Left lung (tissue), 10 donors: ENCODE data around the gene ITK. TPM values are rescaled to one million over a fixed set of nuclear protein-coding genes. Genes with fewer than 3 reads are reported as not detected.

Experiments used
- ATAC-seq: fragments of 200-7000 bp; cut with Tn5 transposase; one replicate; pipeline ENCODE4 v1.9.1; 2020; ENCODE audit warnings: moderate library complexity
- DNase-seq, 4 donors: peaks; one replicate each; pipeline ENCODE4 v3.0.0-alpha.2; 2013 to 2020
- H3K27ac ChIP-seq, 2 donors: fragments of 200-600 bp; sonication (generic) in 1 of 2; one replicate each; pipeline versions ENCODE4 v1.5.0 to v1.8.0; 2020 to 2021
- H3K27me3 ChIP-seq, 2 donors: fragments of 200-600 bp; sonication (generic) in 1 of 2; one replicate each; pipeline versions ENCODE4 v1.5.0 to v1.8.0; 2020 to 2021
- H3K36me3 ChIP-seq, 2 donors: fragments of 200-600 bp; sonication (generic) in 1 of 2; one replicate each; pipeline versions ENCODE4 v1.5.0 to v1.8.0; 2020 to 2021
- H3K4me1 ChIP-seq, 2 donors: fragments of 200-600 bp; one replicate each; pipeline ENCODE4 v1.8.0; 2021
- H3K4me3 ChIP-seq, 2 donors: fragments of 200-600 bp; sonication (generic) in 1 of 2; one replicate each; pipeline versions ENCODE4 v1.5.0 to v1.8.0; 2020 to 2021; ENCODE audit warnings: mild to moderate bottlenecking in 1 of 2
- H3K9me3 ChIP-seq, 2 donors: fragments of 200-600 bp; sonication (generic) in 1 of 2; one replicate each; pipeline versions ENCODE4 v1.5.0 to v1.8.0; 2020 to 2021
- CTCF ChIP-seq, 2 donors: fragments of 200-600 bp; sonication (generic) in 1 of 2; IDR thresholded peaks; one replicate each; pipeline versions ENCODE4 v1.5.0 to v1.8.0; 2021; ENCODE audit warnings: antibody characterized with exemption in 2 of 2
- intact Hi-C, 2 donors: fragments of 100-400 bp; cut with DNase I; formaldehyde crosslinking; loops; one replicate each; pipeline versions ENCODE4 v1.11.2 to v1.14.2; 2022
- polyA plus RNA-seq, 6 donors: library from polyadenylated mRNA; unstranded; fragments of 120-200 nt; gene quantifications; one replicate each; pipeline ENCODE4 v1.2.1, GENCODE V29; 2013; ENCODE audit not compliant: insufficient read length in 6 of 6
- total RNA-seq, 2 donors: library from RNA; stranded (reverse); fragmentation: NEBNext Ultra II Directional; extraction: Animal tissue kit (Norgen Biotek cat#: 25700); gene quantifications; one replicate each; pipeline ENCODE4 v1.2.1, GENCODE V29; 2021
- donor health status: DM: no; HTN: yes; CAD: no.
- donor health status: DM: no; HTN: no; CAD: no.

Gene ITK
- total and polyA plus RNA-seq, 8 donors = 0.49 to 8.1 (median 1.1) TPM

DNA sequence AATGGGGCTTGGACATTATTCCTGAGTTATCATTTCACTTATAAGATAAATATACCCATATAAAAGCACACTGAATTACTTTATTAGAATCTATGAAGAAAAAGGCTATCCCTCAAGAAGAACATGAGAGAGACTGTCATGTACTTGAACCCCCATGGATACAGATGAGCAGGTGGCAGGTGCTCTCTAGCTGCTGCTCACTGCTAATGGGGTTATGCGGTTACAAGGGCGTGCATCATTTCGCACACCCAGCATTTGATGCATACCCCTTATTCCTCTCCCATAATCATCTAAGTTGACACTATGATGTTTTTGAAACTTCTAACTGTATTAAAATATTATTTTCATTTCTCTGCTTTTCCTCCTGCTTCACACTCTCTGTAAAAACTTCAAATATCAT lies 16.4 kb downstream of the ITK start:
- no peak for ATAC-seq
- Histone ChIP-seq H3K27ac (no peak overlapping the region), H3K27me3 (no peaks in the 10 kb centered on the region), H3K36me3 (no peaks in the 10 kb centered on the region), H3K4me3 (no peak overlapping the region), H3K9me3 (no peaks in the 10 kb centered on the region), H3K4me1 (no peaks in the 10 kb centered on the region)
- intact Hi-C loops = no loop called here
- no peak for TF ChIP-seq CTCF (IDR thresholded peaks at IDR 0.05)
- DNase-seq = no peak

DNA sequence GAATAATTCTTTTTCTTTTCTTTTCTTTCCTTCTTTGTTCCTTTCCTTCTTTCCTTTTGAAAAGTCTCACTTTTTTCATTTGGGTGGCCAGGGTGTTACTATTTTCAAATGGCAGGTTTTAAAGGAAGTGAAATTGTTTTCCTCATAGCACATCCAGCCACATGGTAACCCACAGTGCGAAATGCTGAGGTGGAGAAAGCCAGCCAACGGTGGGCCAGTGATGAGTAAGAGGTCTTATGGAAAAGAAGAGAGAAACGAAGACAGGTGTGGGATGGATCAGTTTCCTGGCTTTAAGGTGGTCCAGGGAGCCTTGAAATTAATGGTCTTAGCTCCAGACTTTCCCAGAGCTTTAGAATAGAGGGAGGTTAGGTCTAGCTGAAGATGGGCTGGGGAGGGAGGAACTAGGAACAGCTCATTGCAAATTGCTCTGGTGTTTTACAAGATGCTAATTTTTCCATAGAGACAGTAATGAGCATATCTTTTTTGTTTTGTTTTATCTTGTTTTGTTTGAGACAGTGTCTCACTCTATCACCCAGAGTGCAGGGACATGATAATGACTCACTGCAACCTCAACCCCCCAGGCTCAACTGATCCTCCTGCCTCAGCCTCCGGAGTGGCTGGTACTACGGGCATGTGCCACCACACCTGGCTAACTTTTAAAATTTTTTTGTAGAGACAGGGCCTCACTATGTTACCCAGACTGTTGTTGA lies 17.8 kb downstream of the ITK start:
- no peaks in the 10 kb centered on the region for H3K27me3 ChIP-seq
- H3K4me1 ChIP-seq = no peaks in the 10 kb centered on the region
- no peaks in the 10 kb centered on the region for H3K9me3 ChIP-seq
- H3K27ac ChIP-seq = no peak overlapping the region
- intact Hi-C loops = no loop called here
- no peaks in the 10 kb centered on the region for H3K36me3 ChIP-seq
- DNase-seq (no peak), ATAC-seq (no peak)
- no peak overlapping the region for H3K4me3 ChIP-seq
- no peak for TF ChIP-seq CTCF (IDR thresholded peaks at IDR 0.05)

DNA sequence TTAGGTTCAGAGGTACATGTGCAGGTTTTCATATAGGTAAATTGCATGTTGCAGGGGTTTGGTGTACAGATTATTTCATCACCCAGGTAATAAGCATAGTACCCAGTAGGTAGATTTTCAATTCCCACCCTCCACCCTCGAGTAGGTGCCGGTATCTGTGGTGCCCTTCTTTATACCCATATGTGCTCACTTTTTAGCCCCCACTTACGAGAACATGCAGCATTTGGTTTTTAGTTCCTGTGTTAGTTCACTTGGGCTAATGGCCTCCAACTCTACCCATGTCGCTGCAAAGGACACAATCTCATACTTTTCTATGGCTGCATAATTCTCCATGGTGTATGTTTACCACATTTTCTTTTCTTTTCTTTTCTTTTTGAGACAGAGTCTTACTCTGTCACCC lies 21.2 kb downstream of the ITK start:
- ATAC-seq = no peak
- Histone ChIP-seq H3K9me3 (no peaks in the 10 kb centered on the region), H3K27me3 (no peaks in the 10 kb centered on the region), H3K4me3 (no peak overlapping the region), H3K36me3 (no peaks in the 10 kb centered on the region), H3K27ac (no peak overlapping the region), H3K4me1 (no peaks in the 10 kb centered on the region)
- no peak for TF ChIP-seq CTCF (IDR thresholded peaks at IDR 0.05)
- intact Hi-C loops = no loop called here
- DNase-seq = no peak

DNA sequence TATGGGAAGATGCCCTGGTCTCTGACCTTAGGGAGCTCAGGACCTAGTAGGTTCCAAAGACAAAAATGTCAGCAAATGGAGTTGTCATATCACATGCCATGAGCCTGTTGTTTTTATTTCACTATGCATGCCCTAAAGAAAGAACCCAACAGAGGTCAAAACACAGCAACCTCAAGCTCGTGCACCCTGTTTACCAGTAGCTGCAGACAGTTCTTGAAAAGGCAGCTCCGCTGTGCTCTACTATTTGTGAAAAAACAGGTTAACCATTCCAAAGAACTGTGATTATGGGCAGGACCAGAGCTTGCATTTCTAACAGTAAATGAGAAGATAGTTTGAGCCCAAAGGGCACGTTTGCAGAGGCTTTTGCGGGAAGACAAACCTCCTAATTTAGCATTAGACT lies 22.8 kb downstream of the ITK start:
- Histone ChIP-seq H3K27me3 (no peaks in the 10 kb centered on the region), H3K36me3 (no peaks in the 10 kb centered on the region), H3K4me1 (no peaks in the 10 kb centered on the region), H3K9me3 (no peaks in the 10 kb centered on the region), H3K27ac (no peak overlapping the region), H3K4me3 (no peak overlapping the region)
- no peak for TF ChIP-seq CTCF (IDR thresholded peaks at IDR 0.05)
- ATAC-seq (no peak), DNase-seq (no peak)
- intact Hi-C loops = no loop called here

DNA sequence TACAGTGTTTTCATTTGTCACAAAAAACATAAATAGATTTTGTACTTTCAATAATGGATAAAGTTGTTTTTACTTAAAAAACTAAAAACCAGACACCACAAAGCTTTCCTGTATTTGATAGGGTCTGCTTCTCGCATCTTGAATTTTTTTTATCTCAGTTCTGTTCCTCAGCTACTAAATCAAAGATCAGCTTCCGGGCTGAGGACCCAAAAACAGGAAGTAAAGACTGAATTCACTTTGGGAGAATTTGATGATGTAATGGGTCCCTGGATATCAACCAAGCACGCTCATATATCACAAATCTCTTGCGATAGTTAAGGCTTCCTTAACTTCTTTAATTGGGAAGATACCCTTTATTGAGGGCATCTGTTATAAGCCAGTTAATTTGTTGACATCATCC lies 24.1 kb downstream of the ITK start:
- DNase-seq = no peak
- Histone ChIP-seq H3K36me3 (no peaks in the 10 kb centered on the region), H3K4me3 (no peak overlapping the region), H3K27me3 (no peaks in the 10 kb centered on the region), H3K27ac (no peak overlapping the region), H3K4me1 (no peaks in the 10 kb centered on the region), H3K9me3 (no peaks in the 10 kb centered on the region)
- ATAC-seq = no peak
- no peak for TF ChIP-seq CTCF (IDR thresholded peaks at IDR 0.05)
- intact Hi-C loops = no loop called here
